LoVo (cell line): Measurements from ENCODE around the gene SORBS2.
"Not testable (repeated sequence)": the region's sequence is repeated elsewhere in the genome, so short reads cannot be mapped to it uniquely, and the experiment has no call there.

Experiments used
- DNase-seq: peaks from one replicate; pipeline ENCODE4 v3.0.0-alpha.2; 2016; ENCODE audit warnings: low spot score

SORBS2 gene

GRCh38 chr4:185559915-185560281 lies 252.1 kb downstream of the SORBS2 start:
- DNase-seq = peak; percentile 47

DNA sequence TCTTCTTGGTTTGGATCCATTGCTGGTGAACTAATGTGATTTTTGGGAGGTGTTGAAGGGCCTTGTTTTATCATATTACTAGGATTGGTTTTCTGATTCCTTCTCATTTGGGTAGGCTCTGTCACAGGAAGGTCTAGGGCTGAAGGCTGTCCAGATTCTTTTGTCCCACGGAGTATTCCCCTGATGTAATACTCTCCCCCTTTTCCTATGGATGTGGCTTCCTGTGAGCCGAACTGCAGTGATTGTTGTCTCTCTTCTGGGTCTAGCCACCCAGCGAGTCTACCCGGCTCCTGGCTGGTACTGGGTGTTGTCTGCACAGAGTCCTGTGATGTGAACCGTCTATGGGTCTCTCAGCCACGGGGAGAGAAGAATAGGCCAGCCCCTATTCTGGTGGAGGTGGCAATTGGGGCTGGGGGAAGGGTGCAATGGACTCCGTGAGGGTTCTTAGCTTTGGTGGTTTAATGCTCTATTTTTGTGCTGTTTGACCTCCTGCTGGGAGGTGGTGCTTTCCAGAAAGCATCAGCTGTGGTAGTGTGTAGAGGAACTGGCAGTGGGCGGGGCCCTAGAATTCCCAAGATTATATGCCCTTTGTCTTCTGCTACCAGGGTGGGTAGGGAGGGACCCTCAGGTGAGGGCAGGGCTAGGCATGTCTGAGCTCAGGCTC lies 252.6 kb downstream of the SORBS2 start:
- DNase-seq = not testable (repeated sequence)

DNA sequence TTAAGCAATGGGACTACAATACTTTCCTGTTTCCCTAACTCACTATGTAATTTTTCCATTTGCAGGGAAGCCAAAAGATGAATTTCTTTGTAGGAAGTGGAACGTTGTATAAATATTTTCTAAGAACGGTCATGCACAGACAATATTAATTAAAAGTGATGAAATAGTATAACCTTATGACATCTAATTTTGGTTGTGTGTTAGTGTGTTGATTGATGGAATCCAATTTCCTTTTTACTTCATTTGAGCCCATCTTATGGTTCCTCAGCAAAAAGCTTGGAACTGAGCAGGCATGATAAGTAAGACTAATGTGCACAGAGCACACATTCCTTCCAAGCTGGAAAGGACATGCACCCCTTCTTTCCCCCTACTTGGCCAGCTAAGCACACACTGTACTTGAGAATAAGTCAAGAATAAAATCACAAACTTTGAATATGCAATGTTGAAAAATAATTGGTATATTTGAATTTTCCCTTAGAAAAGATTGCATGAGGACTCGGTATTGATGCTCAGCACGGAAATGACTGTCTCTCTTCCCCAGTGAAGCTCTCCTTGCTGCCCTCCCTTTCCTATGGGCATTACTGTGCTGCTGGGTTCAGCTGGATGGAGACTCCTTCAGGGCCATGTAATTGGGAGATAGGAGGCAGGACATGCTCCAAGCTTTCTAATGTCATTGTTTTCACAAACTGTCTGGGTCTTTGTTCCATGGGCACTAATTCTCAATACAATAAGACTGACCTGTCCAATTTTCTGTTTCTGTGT lies 257.4 kb downstream of the SORBS2 start:
- DNase-seq = no peak

DNA sequence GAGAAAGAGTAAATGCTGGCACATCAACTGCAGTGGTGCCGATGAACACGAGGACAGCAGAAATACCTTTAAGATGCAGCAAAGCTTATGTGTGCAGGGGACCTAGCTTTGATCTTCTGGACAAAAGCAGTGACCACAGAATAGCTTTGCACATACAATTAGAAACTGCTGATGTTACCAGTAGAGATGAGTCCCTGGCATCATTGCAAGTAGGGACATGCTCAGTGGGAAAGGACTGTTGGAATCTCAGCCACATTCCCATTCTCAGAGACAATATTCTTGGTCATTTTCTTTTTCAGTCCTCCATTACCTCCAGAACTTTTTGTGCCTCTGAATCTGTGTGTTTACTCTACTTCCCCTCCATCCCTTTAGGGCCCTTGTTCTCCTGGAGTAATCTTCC lies 259.7 kb downstream of the SORBS2 start:
- DNase-seq = no peak

DNA sequence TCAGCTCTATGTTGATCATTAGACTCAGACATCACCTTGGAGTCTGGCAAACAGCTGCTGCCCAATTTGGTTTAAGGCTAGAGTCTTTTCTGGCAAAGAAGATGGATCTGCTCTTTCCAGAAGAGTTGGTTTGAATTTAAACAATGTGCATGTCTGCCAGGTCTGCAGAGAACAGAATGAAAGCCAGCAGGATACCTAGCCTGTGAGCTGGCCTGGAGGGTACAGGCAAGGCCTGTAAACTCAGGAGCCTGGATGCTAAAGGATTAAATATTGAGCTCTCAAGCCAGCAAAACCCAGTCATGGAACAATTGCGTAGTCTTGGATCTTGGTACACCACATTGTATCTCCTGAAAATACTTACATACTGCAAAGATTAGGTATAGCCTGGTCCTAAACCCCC lies 261.1 kb downstream of the SORBS2 start:
- DNase-seq = no peak

GRCh38 chr4:185549095-185549639 lies 262.8 kb downstream of the SORBS2 start:
- no peak for DNase-seq

DNA sequence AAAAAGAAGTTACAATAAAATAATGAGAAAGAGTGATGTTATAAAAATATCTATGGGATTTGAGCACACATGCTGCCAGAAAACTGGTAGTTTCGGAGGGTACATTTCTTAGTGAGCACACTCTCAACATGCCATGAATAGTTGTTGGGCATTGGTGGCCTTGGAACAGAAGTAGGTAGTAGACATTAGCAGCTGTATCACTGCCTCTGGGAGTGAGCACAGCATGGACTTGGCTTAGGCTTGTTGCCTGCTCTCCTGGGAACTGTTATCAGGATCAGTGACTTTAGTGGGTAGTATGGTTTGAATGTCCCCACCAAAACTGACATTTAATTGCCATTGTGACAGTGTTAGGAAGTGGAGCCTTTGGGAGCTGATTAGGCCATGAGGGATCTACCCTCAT lies 263.4 kb downstream of the SORBS2 start:
- no peak for DNase-seq

GRCh38 chr4:185546335-185546734 lies 265.7 kb downstream of the SORBS2 start:
- DNase-seq = no peak

- DNase-seq = no peak
Measured at GRCh38 chr4:185542626-185543315, 269.2 kb downstream of the SORBS2 start.

- no peak for DNase-seq
Measured at GRCh38 chr4:185541251-185541727, 270.7 kb downstream of the SORBS2 start.

- DNase-seq = no peak
Measured at GRCh38 chr4:185540487-185541120, 271.4 kb downstream of the SORBS2 start.

- DNase-seq = no peak
Measured at GRCh38 chr4:185540040-185540439, 272.0 kb downstream of the SORBS2 start.

DNA sequence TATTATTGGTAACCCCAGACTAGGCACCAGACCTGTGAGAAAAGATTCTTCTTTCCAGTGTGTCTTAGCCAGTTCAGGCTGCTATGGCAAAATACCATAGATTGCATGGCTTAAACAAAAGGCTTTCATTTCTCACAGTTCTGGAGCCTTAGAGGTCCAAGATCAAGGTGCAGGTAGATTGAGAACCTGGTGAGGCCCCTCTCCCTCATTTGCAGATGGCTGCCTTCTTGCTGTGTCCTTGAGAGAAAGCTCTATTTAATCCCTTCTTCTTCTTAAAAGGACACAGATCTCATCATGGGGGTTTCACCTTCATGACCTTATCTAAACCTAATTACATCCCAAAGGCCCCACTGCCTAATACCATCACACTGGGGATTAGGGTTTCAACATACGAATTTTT lies 273.2 kb downstream of the SORBS2 start:
- DNase-seq = no peak

GRCh38 chr4:185536411-185536709 lies 275.6 kb downstream of the SORBS2 start:
- DNase-seq = no peak

DNA sequence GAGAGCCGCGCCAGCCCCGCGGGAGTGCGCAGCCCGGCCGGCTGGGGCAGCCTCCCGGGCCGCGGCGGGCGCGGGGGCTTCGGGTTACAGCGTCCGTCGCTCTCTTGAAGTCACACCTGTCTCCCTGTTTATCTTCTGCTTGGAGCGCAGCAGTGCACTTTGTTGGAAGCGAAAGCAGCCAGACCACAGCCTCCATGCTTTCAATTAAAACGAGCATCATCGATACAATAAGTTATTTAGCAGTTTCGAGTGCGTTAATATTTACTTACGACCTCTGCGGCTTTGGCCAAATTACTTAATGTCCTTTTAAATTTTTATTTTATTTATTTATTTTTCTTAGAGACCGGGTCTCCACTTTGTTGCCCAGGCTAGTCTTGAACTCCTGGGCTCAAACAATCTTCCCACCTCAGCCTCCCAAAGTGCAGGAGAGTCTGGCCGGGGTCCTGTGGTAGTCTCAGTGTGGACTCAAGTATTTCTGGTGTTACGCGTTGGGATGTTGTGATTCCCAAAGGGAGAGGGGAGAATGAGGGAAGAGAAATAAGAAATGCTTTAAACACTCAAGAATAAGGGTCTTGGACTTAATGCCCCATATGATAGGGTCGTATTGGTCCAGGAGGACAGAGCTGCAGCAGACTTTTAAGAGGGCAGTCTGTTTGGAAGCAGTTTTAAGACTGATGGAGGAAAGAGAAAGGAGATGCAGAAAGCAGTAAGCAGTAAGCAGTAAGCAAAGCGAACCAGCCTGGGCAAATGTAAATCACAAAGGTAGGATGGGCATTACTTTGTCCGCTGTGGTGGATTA lies 276.2 kb downstream of the SORBS2 start:
- peak; percentile 40 for DNase-seq
